ENCODE data around the gene SPON2. TPM values are rescaled to one million over a fixed set of nuclear protein-coding genes. Genes with fewer than 3 reads are reported as not detected.

SPON2 gene
- total RNA-seq, 1 experiment from 2014 or later = 2.3 TPM

DNA sequence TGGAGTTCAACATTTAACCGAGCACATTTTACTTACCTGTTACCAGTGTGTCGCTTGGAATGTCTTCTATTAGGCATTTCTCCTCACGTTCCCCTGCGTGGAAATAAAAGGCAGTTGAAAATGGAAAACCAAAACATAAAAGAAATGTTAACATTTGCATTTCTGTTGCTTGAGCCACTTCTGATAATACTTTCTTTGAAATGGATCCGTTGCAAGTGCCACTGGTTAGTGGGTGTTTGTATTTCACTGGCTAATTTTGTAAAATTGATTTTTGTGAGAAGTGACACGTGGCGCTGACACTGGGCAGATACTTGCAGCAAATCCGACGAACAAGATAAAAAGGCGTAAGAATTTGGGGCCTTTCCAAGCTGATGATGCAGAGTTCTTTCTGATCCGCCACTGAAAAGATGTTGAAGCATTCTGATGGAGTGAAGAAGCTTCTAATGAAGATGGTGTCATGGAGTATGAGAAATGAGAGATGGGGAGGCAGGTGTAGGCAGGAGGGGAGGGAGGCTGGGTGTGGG is 18.8 kb downstream of the SPON2 start:
- TF ChIP-seq, protein P1, sequence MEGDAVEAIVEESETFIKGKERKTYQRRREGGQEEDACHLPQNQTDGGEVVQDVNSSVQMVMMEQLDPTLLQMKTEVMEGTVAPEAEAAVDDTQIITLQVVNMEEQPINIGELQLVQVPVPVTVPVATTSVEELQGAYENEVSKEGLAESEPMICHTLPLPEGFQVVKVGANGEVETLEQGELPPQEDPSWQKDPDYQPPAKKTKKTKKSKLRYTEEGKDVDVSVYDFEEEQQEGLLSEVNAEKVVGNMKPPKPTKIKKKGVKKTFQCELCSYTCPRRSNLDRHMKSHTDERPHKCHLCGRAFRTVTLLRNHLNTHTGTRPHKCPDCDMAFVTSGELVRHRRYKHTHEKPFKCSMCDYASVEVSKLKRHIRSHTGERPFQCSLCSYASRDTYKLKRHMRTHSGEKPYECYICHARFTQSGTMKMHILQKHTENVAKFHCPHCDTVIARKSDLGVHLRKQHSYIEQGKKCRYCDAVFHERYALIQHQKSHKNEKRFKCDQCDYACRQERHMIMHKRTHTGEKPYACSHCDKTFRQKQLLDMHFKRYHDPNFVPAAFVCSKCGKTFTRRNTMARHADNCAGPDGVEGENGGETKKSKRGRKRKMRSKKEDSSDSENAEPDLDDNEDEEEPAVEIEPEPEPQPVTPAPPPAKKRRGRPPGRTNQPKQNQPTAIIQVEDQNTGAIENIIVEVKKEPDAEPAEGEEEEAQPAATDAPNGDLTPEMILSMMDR (conservative IDR thresholded peaks at IDR 0.05) = no peak
- Histone ChIP-seq H2AFZ (ENCODE audit: low read length) (no peak overlapping the region), H3K9ac (ENCODE audit: extremely low read depth, insufficient read length, low read length) (no peak overlapping the region), H3K18ac (ENCODE audit: insufficient read length, low read depth, low read length) (no peak overlapping the region), H3K4me2 (ENCODE audit: insufficient read depth, insufficient read length, low read length) (no peak overlapping the region), H3T11ph (ENCODE audit: low read length) (no peak overlapping the region), H4K8ac (replicated peaks; ENCODE audit: insufficient read length, low read depth, low read length) (no peak overlapping the region), H2BK12ac (ENCODE audit: insufficient read length, low read depth, low read length) (no peak overlapping the region), H3K4ac (ENCODE audit: low read depth, low read length) (no peak overlapping the region), H2BK15ac (ENCODE audit: low read depth, low read length) (no peak overlapping the region), H4K91ac (ENCODE audit: insufficient read length, low read depth, low read length) (no peak overlapping the region), H3K27ac (ENCODE audit: insufficient read length, low read depth, low read length) (no peak overlapping the region), H3K23me2 (ENCODE audit: insufficient read length, low read depth, low read length, poor library complexity, severe bottlenecking) (no peaks in the 10 kb centered on the region), H3K9me3 (ENCODE audit: control insufficient read depth, low read depth, low read length) (no peaks in the 10 kb centered on the region), H3K79me2 (ENCODE audit: insufficient read depth, low read length) (no peaks in the 10 kb centered on the region), H2BK120ac (ENCODE audit: low read depth, low read length, poor library complexity, severe bottlenecking) (no peak overlapping the region), H3K27me3 (ENCODE audit: insufficient read depth, low read length) (no peaks in the 10 kb centered on the region), H3K79me1 (ENCODE audit: insufficient read depth, low read depth, low read length, poor library complexity, severe bottlenecking) (no peaks in the 10 kb centered on the region), H2BK20ac (ENCODE audit: low read depth, low read length, poor library complexity, severe bottlenecking) (no peak overlapping the region), H2BK5ac (ENCODE audit: insufficient read length, low read length) (no peak overlapping the region), H3K23ac (ENCODE audit: insufficient read length, low read depth, low read length) (no peak overlapping the region), H3K56ac (ENCODE audit: insufficient read length, low read depth, low read length) (no peak overlapping the region), H3K4me1 (ENCODE audit: insufficient read depth, low read length) (no peaks in the 10 kb centered on the region), H4K5ac (ENCODE audit: insufficient read length, low read depth, low read length) (no peak overlapping the region), H4K20me1 (ENCODE audit: control insufficient read depth, insufficient read depth, insufficient read length) (no peaks in the 10 kb centered on the region), H2AK5ac (ENCODE audit: insufficient read length, low read length) (no peak overlapping the region), H3K14ac (ENCODE audit: insufficient read depth, low read length) (no peak overlapping the region)
- H3K4me1 Mint-ChIP-seq = no peaks in the 10 kb centered on the region
- H3K27ac Mint-ChIP-seq = no peak overlapping the region
- no peak overlapping the region for H3K4me3 Mint-ChIP-seq
- no peak for DNase-seq
- WGBS (ENCODE audit: extremely low coverage, insufficient read length, low lambda C conversion rate) = no CpG with 5 or more reads among the region's 11 CpGs
- H3K27me3 Mint-ChIP-seq (ENCODE audit: low read depth) = peaks cover 60% of the 10 kb centered on the region
- H3K9me3 Mint-ChIP-seq = peaks cover 14 to 21% of the 10 kb centered on the region in 2 experiments
- no peaks in the 10 kb centered on the region; a peak in 1 of 7 replicates for H3K36me3 Mint-ChIP-seq (ENCODE audit: insufficient read depth in 1 of 3, low read depth in 3 of 3)

Data from H9 (cell line).